Choroid plexus epithelial cell (primary cell): ENCODE data around the gene SOX15.

Source experiments
- DNase-seq: peaks from one replicate; pipeline ENCODE4 v3.0.0-alpha.2; 2010; ENCODE audit warnings: low read depth
- H3K4me3 ChIP-seq: 2 replicates; pipeline ENCODE4 v1.5.1; 2011; ENCODE audit warnings: low read depth, mild to moderate bottlenecking, control low read depth, low read length, moderate library complexity
- CTCF ChIP-seq: conservative IDR thresholded peaks from 2 replicates; pipeline ENCODE4 v1.5.1; 2011; ENCODE audit warnings: low read depth, mild to moderate bottlenecking, control low read depth, inconsistent platforms, low read length, moderate library complexity

Gene SOX15

GRCh38 chr17:7589891-7590691 is at the start of gene SOX15:
SOX15 (minus strand) TSS chr17:7590094; CDS start chr17:7589676, 418 bp downstream.
- no peak for DNase-seq
- no peak for TF ChIP-seq CTCF
- no peak within 1 kb of the TSS for H3K4me3 ChIP-seq

GRCh38 chr17:7636163-7636562 is 46.3 kb upstream of the SOX15 start:
- DNase-seq, result no peak
- no peak for TF ChIP-seq CTCF
- H3K4me3 ChIP-seq, result no peak overlapping the region

- H3K4me3 ChIP-seq, result no peak overlapping the region
- DNase-seq, result peak; percentile 61
- TF ChIP-seq CTCF, result peak; percentile 71
Measured at GRCh38 chr17:7634384-7634783, 44.5 kb upstream of the SOX15 start.

- DNase-seq, result no peak
- peak; percentile 9 for TF ChIP-seq CTCF
- no peak overlapping the region for H3K4me3 ChIP-seq
Measured at GRCh38 chr17:7633093-7633492, 43.2 kb upstream of the SOX15 start.

GRCh38 chr17:7632492-7632894 is 42.6 kb upstream of the SOX15 start:
- no peak overlapping the region for H3K4me3 ChIP-seq
- TF ChIP-seq CTCF, result peak; percentile 79
- DNase-seq, result peak; percentile 75

- no peak for TF ChIP-seq CTCF
- no peak for DNase-seq
- H3K4me3 ChIP-seq, result no peak overlapping the region
Measured at GRCh38 chr17:7631398-7632380, 41.8 kb upstream of the SOX15 start.
